Vagina (tissue), 2 donors: ENCODE measurements around the gene CALHM6. TPM values are rescaled to one million over a fixed set of nuclear protein-coding genes. Genes with fewer than 3 reads are reported as not detected.

Source experiments
- DNase-seq, 2 donors: peaks; one replicate each; pipeline ENCODE4 v3.0.0-alpha.2; 2017; ENCODE audit errors: extremely low spot score in 2 of 2
- H3K27ac ChIP-seq: fragments of 200-600 bp; sonication (generic); one replicate; pipeline ENCODE4 v1.5.1; 2019
- H3K27me3 ChIP-seq: fragments of 200-600 bp; sonication (generic); one replicate; pipeline ENCODE4 v1.5.1; 2019
- H3K36me3 ChIP-seq, 2 donors: fragments of 200-600 bp; sonication (generic); one replicate each; pipeline ENCODE4 v1.5.1; 2017 to 2019
- H3K4me1 ChIP-seq: fragments of 200-600 bp; sonication (generic); one replicate; pipeline ENCODE4 v1.5.1; 2019
- H3K4me3 ChIP-seq, 2 donors: fragments of 200-600 bp; sonication (generic); 1 replicate in 1 of 2; 2 replicates in 1 of 2; pipeline ENCODE4 v1.5.1; 2016 to 2019
- H3K9me3 ChIP-seq: fragments of 200-600 bp; sonication (generic); one replicate; pipeline ENCODE4 v1.5.1; 2019
- POLR2A ChIP-seq, 2 donors: fragments of 450-650 bp; IDR thresholded peaks; one replicate each; pipeline ENCODE4 v1.6.1; 2017; ENCODE audit warnings: antibody characterized with exemption in 2 of 2, mild to moderate bottlenecking in 2 of 2, moderate library complexity in 2 of 2
- POLR2AphosphoS5 ChIP-seq, 2 donors: sonication (generic); formaldehyde crosslinking; IDR thresholded peaks; one replicate each; pipeline ENCODE4 v1.9.0; 2017; ENCODE audit warnings: antibody characterized with exemption in 2 of 2, mild to moderate bottlenecking in 2 of 2, low read depth in 1 of 2; ENCODE audit not compliant: insufficient read depth in 1 of 2
- intact Hi-C: fragments of 100-400 bp; cut with DNase I; formaldehyde crosslinking; loops from one replicate; pipeline ENCODE4 v1.15.1; 2023
- total RNA-seq: library from RNA; depleted of rRNA; stranded (reverse); fragments of >200 nt; gene quantifications from one replicate; pipeline ENCODE4 v1.2.3, GENCODE V29; 2016
- TF ChIP-seq, protein P1 (sequence below), 3 experiments: fragments of 450-650 bp in 2 of 3; fragments of 200-600 bp in 1 of 3; sonication (generic) in 1 of 3; IDR thresholded peaks; one replicate each; pipeline ENCODE4 v1.5.1; 2017 to 2019; ENCODE audit warnings: antibody characterized with exemption in 3 of 3, mild to moderate bottlenecking in 2 of 3, moderate library complexity in 2 of 3

The CALHM6 gene
- total RNA-seq, 1 donor from 2014 or later = not detected

DNA sequence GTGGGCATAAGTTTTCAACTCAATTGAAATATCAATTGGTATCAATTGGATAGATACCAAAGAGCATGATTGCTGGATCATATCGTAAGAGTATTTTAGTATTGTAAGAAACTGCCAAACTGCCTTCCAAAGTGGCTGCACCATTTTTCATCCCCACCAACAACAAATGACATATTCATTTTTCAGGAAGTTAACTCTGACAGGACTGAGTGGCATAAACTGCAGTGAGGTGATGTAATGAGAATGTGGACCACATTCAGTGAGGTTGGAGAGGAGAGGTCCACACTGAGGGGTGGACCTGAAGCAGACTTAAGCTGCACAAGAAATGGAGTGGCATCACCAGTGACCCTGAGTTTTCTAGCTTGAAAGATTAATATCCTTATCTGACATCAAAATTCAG lies 11.6 kb upstream of the CALHM6 start:
- no peaks in the 10 kb centered on the region for H3K9me3 ChIP-seq
- H3K36me3 ChIP-seq = no peaks in the 10 kb centered on the region
- no peak for DNase-seq
- TF ChIP-seq, protein P1, sequence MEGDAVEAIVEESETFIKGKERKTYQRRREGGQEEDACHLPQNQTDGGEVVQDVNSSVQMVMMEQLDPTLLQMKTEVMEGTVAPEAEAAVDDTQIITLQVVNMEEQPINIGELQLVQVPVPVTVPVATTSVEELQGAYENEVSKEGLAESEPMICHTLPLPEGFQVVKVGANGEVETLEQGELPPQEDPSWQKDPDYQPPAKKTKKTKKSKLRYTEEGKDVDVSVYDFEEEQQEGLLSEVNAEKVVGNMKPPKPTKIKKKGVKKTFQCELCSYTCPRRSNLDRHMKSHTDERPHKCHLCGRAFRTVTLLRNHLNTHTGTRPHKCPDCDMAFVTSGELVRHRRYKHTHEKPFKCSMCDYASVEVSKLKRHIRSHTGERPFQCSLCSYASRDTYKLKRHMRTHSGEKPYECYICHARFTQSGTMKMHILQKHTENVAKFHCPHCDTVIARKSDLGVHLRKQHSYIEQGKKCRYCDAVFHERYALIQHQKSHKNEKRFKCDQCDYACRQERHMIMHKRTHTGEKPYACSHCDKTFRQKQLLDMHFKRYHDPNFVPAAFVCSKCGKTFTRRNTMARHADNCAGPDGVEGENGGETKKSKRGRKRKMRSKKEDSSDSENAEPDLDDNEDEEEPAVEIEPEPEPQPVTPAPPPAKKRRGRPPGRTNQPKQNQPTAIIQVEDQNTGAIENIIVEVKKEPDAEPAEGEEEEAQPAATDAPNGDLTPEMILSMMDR (IDR thresholded peaks at IDR 0.05) = no peak
- no peak for TF ChIP-seq POLR2A (IDR thresholded peaks at IDR 0.05)
- H3K27me3 ChIP-seq = no peaks in the 10 kb centered on the region
- peaks cover 6% of the 10 kb centered on the region for H3K4me1 ChIP-seq
- intact Hi-C loops = no loop called here
- H3K27ac ChIP-seq = no peak overlapping the region
- no peak overlapping the region for H3K4me3 ChIP-seq

DNA sequence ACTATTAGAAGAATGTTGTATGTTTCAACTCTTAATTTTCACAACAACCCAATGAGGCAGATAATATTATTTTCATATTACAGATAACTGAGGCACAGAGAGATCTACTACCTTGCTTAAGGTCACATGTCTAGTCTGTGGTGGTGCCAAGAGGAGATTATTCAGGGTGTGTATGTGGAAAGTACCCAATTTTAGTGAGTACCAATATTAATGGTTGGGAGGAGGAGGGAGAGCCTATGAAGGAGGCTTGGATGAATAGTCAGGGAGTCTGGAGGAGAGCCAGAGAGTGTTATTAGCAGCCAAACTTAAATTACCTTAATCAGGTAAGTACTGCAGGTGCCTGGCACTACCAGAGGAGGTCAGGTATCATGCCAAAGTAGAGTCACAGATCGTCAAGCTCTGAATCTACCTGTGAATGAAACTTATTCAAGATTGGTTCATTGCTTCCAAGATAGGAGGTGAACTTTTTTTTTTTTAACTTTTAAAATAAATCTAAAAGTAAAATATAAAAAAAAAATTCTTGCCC lies 10.9 kb upstream of the CALHM6 start:
- TF ChIP-seq, protein P1 (IDR thresholded peaks at IDR 0.05) = no peak
- no peak for TF ChIP-seq POLR2A (IDR thresholded peaks at IDR 0.05)
- TF ChIP-seq POLR2AphosphoS5 (IDR thresholded peaks at IDR 0.05; ENCODE audit: insufficient read depth in 1 of 2, low read depth in 1 of 2) = no peak
- Histone ChIP-seq H3K4me3 (no peak overlapping the region), H3K27ac (no peak overlapping the region), H3K4me1 (peaks cover 6% of the 10 kb centered on the region), H3K27me3 (no peaks in the 10 kb centered on the region), H3K36me3 (no peaks in the 10 kb centered on the region), H3K9me3 (no peaks in the 10 kb centered on the region)
- intact Hi-C loops = no loop called here
- no peak for DNase-seq

DNA sequence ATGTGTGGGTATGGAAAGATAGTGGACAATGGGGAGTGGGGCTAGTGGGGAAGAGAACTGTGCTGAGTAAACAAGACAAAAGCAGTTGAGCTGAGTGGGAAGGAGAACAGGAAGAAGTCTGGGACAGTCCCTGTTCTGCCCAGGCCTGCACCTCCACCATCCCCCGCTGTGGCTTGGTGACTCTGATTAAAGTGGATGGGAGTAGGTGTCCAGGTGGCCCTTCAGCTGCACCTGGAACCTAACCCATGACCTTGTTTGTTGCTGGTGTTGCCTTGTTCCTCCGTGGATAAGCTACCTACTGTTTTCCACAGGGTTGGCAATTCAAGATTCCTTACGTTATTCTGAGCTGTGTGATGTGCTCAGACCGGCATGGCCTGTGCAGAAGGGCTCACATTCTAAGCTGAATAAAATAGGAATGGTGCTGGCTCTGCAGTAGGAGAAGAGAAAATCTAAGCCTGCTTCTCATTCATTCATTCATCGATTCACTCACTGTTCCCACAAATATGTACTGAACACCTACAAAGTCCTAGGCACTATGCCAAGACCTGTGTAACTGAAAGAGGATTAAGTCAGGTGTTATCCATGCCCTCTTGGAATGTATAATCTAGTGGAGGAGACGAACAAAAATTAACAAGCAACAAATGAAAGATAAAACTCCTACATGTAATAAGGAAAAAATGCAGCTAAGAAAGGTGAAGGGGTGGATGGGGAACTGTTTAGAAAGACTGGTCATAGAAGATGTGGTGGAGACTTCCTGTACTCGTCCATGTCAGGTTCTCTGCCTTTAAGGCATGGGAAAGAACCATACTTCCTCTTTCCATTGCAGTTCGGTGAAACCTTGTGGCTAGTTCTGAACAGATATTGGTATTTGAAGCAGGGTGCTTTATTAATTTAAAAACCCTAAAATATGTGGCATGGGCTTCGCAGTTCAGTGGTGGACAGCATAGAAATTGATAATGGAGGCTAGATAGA lies 10.1 kb upstream of the CALHM6 start:
- H3K4me3 ChIP-seq = no peak overlapping the region
- intact Hi-C loops = no loop called here
- DNase-seq = no peak
- TF ChIP-seq, protein P1 (IDR thresholded peaks at IDR 0.05) = no peak
- TF ChIP-seq POLR2A (IDR thresholded peaks at IDR 0.05) = no peak
- no peak for TF ChIP-seq POLR2AphosphoS5 (IDR thresholded peaks at IDR 0.05; ENCODE audit: insufficient read depth in 1 of 2, low read depth in 1 of 2)
- peaks cover 6% of the 10 kb centered on the region for H3K4me1 ChIP-seq
- H3K27ac ChIP-seq = no peak overlapping the region
- H3K9me3 ChIP-seq = no peaks in the 10 kb centered on the region
- H3K27me3 ChIP-seq = no peaks in the 10 kb centered on the region
- no peaks in the 10 kb centered on the region for H3K36me3 ChIP-seq

DNA sequence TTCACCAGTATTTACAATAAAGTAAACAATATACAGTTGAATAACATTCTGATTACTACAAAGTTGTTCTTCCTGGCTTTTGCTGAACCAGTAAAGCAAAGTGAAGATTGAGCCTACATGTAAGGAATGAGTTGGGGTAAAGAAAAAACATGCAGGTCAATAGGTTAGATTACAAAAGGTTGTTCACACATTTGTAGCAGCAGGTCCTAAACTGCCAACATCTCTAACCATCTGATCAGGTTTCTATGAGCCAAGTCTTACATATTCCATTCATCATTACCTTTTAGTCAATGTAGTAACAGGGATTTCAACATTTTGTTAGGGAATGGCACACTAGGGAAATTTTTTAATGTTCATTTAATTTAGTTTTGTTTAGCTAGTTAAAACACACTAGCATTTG lies 9.3 kb upstream of the CALHM6 start:
- DNase-seq = no peak
- H3K4me1 ChIP-seq = peaks cover 4% of the 10 kb centered on the region
- H3K27me3 ChIP-seq = no peaks in the 10 kb centered on the region
- TF ChIP-seq, protein P1 (IDR thresholded peaks at IDR 0.05) = no peak
- TF ChIP-seq POLR2A (IDR thresholded peaks at IDR 0.05) (no peak), POLR2AphosphoS5 (IDR thresholded peaks at IDR 0.05; ENCODE audit: insufficient read depth in 1 of 2, low read depth in 1 of 2) (no peak)
- H3K36me3 ChIP-seq = no peaks in the 10 kb centered on the region
- H3K27ac ChIP-seq = no peak overlapping the region
- intact Hi-C loops = no loop called here
- no peaks in the 10 kb centered on the region for H3K9me3 ChIP-seq
- H3K4me3 ChIP-seq = no peak overlapping the region

DNA sequence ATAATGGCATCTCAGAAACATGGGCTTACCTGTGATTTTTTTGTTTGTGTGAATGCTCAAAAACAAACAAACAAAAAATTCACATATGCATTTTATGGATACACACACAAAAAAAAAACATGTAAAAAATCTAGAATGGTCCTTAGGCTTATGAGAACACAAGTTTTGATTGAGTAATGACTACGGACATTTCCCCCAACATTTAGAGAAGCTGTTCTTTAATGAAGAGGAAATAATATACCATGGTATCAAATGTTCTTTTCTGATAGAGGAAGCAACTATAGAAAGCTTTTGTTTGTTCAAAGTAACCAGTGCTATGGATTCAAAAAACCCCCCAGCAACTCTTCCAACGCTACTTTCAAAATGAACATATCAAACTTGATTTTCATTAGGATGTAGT lies 8.6 kb upstream of the CALHM6 start:
- Histone ChIP-seq H3K4me1 (no peaks in the 10 kb centered on the region), H3K27me3 (no peaks in the 10 kb centered on the region), H3K36me3 (no peaks in the 10 kb centered on the region), H3K4me3 (no peak overlapping the region), H3K27ac (no peak overlapping the region), H3K9me3 (no peaks in the 10 kb centered on the region)
- TF ChIP-seq, protein P1 (IDR thresholded peaks at IDR 0.05) = no peak
- TF ChIP-seq POLR2AphosphoS5 (IDR thresholded peaks at IDR 0.05; ENCODE audit: insufficient read depth in 1 of 2, low read depth in 1 of 2) (no peak), POLR2A (IDR thresholded peaks at IDR 0.05) (no peak)
- intact Hi-C loops = no loop called here
- DNase-seq = no peak
